Tibial nerve (tissue), 4 donors: Measurements from ENCODE around the gene ACD. TPM values are rescaled to one million over a fixed set of nuclear protein-coding genes. Genes with fewer than 3 reads are reported as not detected.

Experiments used
- DNase-seq, 2 donors: peaks; one replicate each; pipeline ENCODE4 v3.0.0-alpha.2; 2019; ENCODE audit warnings: low spot score in 2 of 2
- H3K27ac ChIP-seq, 4 donors: fragments of 200-600 bp; sonication (generic) in 3 of 4; one replicate each; pipeline ENCODE4 v1.5.1; 2017 to 2019; ENCODE audit warnings: mild to moderate bottlenecking in 1 of 4
- H3K27me3 ChIP-seq, 2 donors: fragments of 200-600 bp; sonication (generic) in 1 of 2; one replicate each; pipeline versions ENCODE4 v1.5.1 to v1.6.0; 2017 to 2019
- H3K36me3 ChIP-seq, 3 donors: fragments of 200-600 bp; sonication (generic); one replicate each; pipeline ENCODE4 v1.5.1; 2018 to 2019
- H3K4me1 ChIP-seq, 4 donors: fragments of 200-600 bp; sonication (generic) in 3 of 4; one replicate each; pipeline ENCODE4 v1.5.1; 2017 to 2019
- H3K4me3 ChIP-seq, 4 donors: fragments of 200-600 bp; sonication (generic) in 3 of 4; one replicate each; pipeline ENCODE4 v1.5.1; 2017 to 2019; ENCODE audit warnings: mild to moderate bottlenecking in 1 of 4, moderate library complexity in 1 of 4
- H3K9me3 ChIP-seq, 4 donors: fragments of 200-600 bp; sonication (generic) in 3 of 4; one replicate each; pipeline ENCODE4 v1.5.1; 2017 to 2019
- CTCF ChIP-seq, 5 experiments: fragments of 200-600 bp in 3 of 5; fragments of 450-650 bp in 2 of 5; sonication (generic) in 3 of 5; IDR thresholded peaks; one replicate each; pipeline ENCODE4 v1.5.1; 2016 to 2019; ENCODE audit warnings: antibody characterized with exemption in 5 of 5, mild to moderate bottlenecking in 3 of 5, moderate library complexity in 2 of 5
- EP300 ChIP-seq, 2 donors: sonication (generic); formaldehyde crosslinking; IDR thresholded peaks; one replicate each; pipeline ENCODE4 v1.6.1; 2017; ENCODE audit warnings: antibody characterized with exemption in 2 of 2, mild to moderate bottlenecking in 1 of 2
- POLR2A ChIP-seq, 2 donors: fragments of 450-650 bp; IDR thresholded peaks; one replicate each; pipeline ENCODE4 v1.6.1; 2017; ENCODE audit warnings: antibody characterized with exemption in 2 of 2, mild to moderate bottlenecking in 2 of 2, moderate library complexity in 2 of 2
- WGBS, 2 donors: methylation state at CpG; one replicate each; pipeline ENCODE4 v1.1.5; 2018; 5-methylcytosine and 5-hydroxymethylcytosine counted together
- total RNA-seq, 4 donors: library from RNA; depleted of rRNA; stranded (reverse); fragments of >200 nt; gene quantifications; one replicate each; pipeline ENCODE4 v1.1.0, GENCODE V29; 2016

The ACD gene
- total RNA-seq, 4 donors from 2014 or later: 18.0 to 32.3 (median 20.7) TPM

- H3K27ac ChIP-seq: peak overlapping the region in 1 of 4 donors; percentile 100
- H3K4me3 ChIP-seq: no peak overlapping the region
- no peaks in the 10 kb centered on the region for H3K27me3 ChIP-seq
- no peaks in the 10 kb centered on the region for H3K9me3 ChIP-seq
- TF ChIP-seq EP300 (IDR thresholded peaks at IDR 0.05) (no peak), CTCF (IDR thresholded peaks at IDR 0.05) (no peak), POLR2A (IDR thresholded peaks at IDR 0.05) (no peak)
- H3K36me3 ChIP-seq: peaks cover 0 to 32% (median 0%) of the 10 kb centered on the region in 3 donors
- H3K4me1 ChIP-seq: peaks cover 0 to 53% (median 35%) of the 10 kb centered on the region in 4 donors
- no peak for DNase-seq
- WGBS, 2 donors: 67 to 71% methylated on average over 4 of the region's 4 CpGs
Measured at GRCh38 chr16:67664258-67664657, 4.2 kb upstream of the ACD start.

GRCh38 chr16:67663877-67664222, 3.8 kb upstream of the ACD start:
- Histone ChIP-seq H3K4me1 (peaks cover 0 to 57% (median 39%) of the 10 kb centered on the region in 4 donors), H3K36me3 (peaks cover 0 to 32% (median 0%) of the 10 kb centered on the region in 3 donors), H3K9me3 (no peaks in the 10 kb centered on the region), H3K27ac (peak overlapping the region in 1 of 4 donors; percentile 100), H3K27me3 (no peaks in the 10 kb centered on the region), H3K4me3 (no peak overlapping the region)
- 85 to 87% methylated on average over 6 of the region's 6 CpGs for WGBS, 2 donors
- TF ChIP-seq POLR2A (IDR thresholded peaks at IDR 0.05) (no peak), EP300 (IDR thresholded peaks at IDR 0.05) (no peak), CTCF (IDR thresholded peaks at IDR 0.05) (no peak)
- DNase-seq: no peak

GRCh38 chr16:67663151-67663876, 3.3 kb upstream of the ACD start:
- WGBS, 2 donors: 82 to 83% methylated on average over 9 to 19 of the region's 25 CpGs
- no peaks in the 10 kb centered on the region for H3K9me3 ChIP-seq
- DNase-seq: no peak
- H3K36me3 ChIP-seq: peaks cover 0 to 33% (median 0%) of the 10 kb centered on the region in 3 donors
- no peaks in the 10 kb centered on the region for H3K27me3 ChIP-seq
- H3K27ac ChIP-seq: peak overlapping the region in 1 of 4 donors; percentile 100
- no peak overlapping the region for H3K4me3 ChIP-seq
- no peak for TF ChIP-seq CTCF (IDR thresholded peaks at IDR 0.05)
- TF ChIP-seq POLR2A (IDR thresholded peaks at IDR 0.05): no peak
- TF ChIP-seq EP300 (IDR thresholded peaks at IDR 0.05): no peak
- H3K4me1 ChIP-seq: peaks cover 0 to 61% (median 41%) of the 10 kb centered on the region in 4 donors

- Histone ChIP-seq H3K9me3 (no peaks in the 10 kb centered on the region), H3K36me3 (peaks cover 0 to 40% (median 0%) of the 10 kb centered on the region in 3 donors), H3K27me3 (no peaks in the 10 kb centered on the region), H3K27ac (peak overlapping the region in 1 of 4 donors; percentile 100), H3K4me3 (no peak overlapping the region), H3K4me1 (peaks cover 0 to 56% (median 35%) of the 10 kb centered on the region in 4 donors)
- no peak for DNase-seq
- TF ChIP-seq POLR2A (IDR thresholded peaks at IDR 0.05) (no peak), EP300 (IDR thresholded peaks at IDR 0.05) (no peak)
Measured at GRCh38 chr16:67662653-67663010, 2.6 kb upstream of the ACD start.

GRCh38 chr16:67661886-67662652, 2.0 kb upstream of the ACD start:
- Histone ChIP-seq H3K27me3 (no peaks in the 10 kb centered on the region), H3K27ac (peak overlapping the region in 2 of 4 donors; percentile 98 to 100), H3K36me3 (peaks cover 0 to 46% (median 0%) of the 10 kb centered on the region in 3 donors), H3K4me3 (no peak overlapping the region), H3K9me3 (no peaks in the 10 kb centered on the region), H3K4me1 (peaks cover 0 to 50% (median 30%) of the 10 kb centered on the region in 4 donors)
- no peak for DNase-seq
- 91% methylated on average over 13 to 33 of the region's 34 CpGs for WGBS, 2 donors
- TF ChIP-seq CTCF (IDR thresholded peaks at IDR 0.05): no peak
- TF ChIP-seq POLR2A (IDR thresholded peaks at IDR 0.05): no peak
- no peak for TF ChIP-seq EP300 (IDR thresholded peaks at IDR 0.05)
